B cell (primary cell): ENCODE data around the gene B3GLCT.

ENCODE experiments used
- EZH2 ChIP-seq: IDR thresholded peaks from 2 replicates; pipeline ENCODE4 v1.6.1; 2012; ENCODE audit warnings: borderline replicate concordance, low read depth, mild to moderate bottlenecking, moderate library complexity, low read length; ENCODE audit not compliant: insufficient read depth, poor library complexity, severe bottlenecking
- TF ChIP-seq, protein P1 (sequence below): fragments of 200-600 bp; IDR thresholded peaks from one replicate; pipeline ENCODE4 v1.8.0; 2022; ENCODE audit warnings: antibody characterized with exemption, mild to moderate bottlenecking

DNA sequence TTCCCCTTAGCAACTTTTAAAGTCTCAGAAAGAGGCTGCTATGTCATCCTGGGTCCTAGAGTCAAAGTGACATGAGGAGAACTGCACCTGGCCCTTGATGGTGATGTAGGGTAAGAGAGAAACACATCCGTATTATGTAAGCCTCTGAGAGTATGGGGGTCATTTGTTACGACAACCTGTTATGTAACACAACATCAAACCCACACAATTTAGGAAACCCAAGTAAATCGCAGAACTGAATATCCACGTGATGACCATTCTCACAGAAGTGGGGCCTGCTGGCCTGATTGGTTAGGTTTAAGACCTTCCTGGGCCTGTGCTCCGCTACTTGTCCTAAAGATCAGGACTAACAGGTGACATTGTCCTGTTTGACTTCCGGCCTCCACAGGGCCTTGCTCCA, 15.3 kb upstream of the B3GLCT start:
- TF ChIP-seq, protein P1, sequence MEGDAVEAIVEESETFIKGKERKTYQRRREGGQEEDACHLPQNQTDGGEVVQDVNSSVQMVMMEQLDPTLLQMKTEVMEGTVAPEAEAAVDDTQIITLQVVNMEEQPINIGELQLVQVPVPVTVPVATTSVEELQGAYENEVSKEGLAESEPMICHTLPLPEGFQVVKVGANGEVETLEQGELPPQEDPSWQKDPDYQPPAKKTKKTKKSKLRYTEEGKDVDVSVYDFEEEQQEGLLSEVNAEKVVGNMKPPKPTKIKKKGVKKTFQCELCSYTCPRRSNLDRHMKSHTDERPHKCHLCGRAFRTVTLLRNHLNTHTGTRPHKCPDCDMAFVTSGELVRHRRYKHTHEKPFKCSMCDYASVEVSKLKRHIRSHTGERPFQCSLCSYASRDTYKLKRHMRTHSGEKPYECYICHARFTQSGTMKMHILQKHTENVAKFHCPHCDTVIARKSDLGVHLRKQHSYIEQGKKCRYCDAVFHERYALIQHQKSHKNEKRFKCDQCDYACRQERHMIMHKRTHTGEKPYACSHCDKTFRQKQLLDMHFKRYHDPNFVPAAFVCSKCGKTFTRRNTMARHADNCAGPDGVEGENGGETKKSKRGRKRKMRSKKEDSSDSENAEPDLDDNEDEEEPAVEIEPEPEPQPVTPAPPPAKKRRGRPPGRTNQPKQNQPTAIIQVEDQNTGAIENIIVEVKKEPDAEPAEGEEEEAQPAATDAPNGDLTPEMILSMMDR = no peak
- TF ChIP-seq EZH2 = no peak
